Stimulated activated CD8-positive, alpha-beta memory T cell treated with anti-CD3 and anti-CD28 coated beads, Interleukin-4, amount 100 ng/mL, for 48 hours (primary cell): Measurements from ENCODE around the gene LARGE1.
A peak's percentile ranks its signal among the peaks of the same experiment; 100 is the strongest.
"Not testable (repeated sequence)": the region's sequence is repeated elsewhere in the genome, so short reads cannot be mapped to it uniquely, and the experiment has no call there.

Experiments
- DNase-seq: peaks from one replicate; pipeline ENCODE4 v3.0.0-alpha.2; 2020

Gene LARGE1

GRCh38 chr22:33579448-33580093, 340.7 kb downstream of the LARGE1 start:
- DNase-seq = peak; percentile 73

GRCh38 chr22:33578752-33579151, 341.5 kb downstream of the LARGE1 start:
- DNase-seq = no peak

DNA sequence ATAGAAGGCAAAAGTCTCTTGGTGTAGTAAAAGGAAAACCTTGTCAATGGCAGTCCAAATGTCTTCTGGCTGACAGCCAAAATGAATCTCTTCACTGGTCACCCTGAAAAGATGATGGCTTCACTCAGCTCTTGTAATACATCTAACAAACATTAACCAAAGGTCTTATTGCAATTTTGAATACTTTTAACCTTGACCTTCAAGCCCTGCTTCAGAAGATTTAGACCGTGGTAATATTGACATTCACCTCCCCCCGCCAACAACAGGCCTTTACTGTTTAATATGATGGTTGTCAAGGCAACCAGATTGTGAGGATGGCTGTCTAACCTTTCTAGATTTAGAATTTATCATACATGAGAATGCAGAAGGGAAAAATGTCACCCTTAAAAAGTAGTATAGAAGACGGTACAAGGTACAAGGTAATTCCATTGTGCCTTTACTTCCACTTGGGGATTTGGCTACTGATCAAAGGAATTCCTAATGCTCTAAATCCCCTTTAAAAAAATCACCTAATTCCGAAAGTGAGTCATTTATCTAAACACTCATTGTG, 342.3 kb downstream of the LARGE1 start:
- no peak for DNase-seq

DNA sequence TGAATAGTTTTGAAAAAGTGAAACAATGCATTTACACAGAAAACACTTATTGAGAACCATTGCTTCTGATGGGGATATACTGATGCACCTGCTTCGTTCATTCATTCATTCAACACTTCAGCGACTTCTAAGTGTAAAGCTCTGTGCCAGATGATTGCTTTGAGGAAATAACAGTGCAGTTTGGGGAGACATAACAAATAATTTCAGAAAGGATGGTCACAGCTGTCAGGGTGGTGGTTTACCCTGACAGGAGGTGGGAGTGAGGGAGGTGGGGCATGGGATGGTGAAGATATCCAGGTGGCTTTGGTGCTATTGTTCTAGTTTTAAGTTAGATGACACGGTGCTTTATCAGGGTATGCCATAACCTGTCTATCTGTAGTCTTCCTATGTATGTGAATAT, 344.1 kb downstream of the LARGE1 start:
- no peak for DNase-seq

DNA sequence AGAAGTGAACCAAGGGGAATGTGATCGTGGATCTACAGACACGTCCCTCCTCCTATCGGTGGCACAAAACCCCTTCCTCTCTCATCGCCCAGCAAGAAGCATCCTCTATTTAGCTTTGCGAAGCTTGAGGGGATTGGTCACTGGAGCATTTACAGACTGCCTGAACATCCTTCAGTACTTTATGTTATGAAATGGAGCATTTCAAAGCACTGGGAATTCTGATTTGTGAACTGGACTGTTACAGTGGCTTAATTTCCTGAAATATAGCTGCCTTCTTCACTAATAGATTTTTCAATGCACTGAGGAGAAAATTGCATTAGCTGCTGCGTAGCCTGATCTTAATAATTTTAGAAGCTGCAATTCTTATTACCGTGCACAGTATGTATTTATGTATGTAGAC, 344.5 kb downstream of the LARGE1 start:
- no peak for DNase-seq

- no peak for DNase-seq
Observed at GRCh38 chr22:33575041-33575440, 345.2 kb downstream of the LARGE1 start.

DNA sequence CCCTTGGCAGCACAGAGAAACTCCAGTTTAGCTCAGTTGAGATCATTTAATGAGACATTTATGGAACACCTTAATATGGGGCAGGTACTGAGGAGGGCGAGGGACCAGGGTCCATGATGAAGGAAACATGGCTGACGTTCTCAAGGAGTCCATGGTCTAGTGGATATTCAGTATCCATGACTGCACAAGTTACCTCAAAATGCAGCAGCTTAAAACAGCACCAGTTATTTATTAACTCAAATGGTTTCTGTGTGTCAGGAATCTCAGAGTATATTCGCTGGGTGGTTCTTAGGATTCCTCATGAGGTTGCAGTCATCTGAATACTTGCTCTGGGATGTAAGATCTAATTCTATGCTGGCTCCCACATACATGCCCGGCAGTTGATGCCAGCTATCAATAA, 346.8 kb downstream of the LARGE1 start:
- DNase-seq = no peak

DNA sequence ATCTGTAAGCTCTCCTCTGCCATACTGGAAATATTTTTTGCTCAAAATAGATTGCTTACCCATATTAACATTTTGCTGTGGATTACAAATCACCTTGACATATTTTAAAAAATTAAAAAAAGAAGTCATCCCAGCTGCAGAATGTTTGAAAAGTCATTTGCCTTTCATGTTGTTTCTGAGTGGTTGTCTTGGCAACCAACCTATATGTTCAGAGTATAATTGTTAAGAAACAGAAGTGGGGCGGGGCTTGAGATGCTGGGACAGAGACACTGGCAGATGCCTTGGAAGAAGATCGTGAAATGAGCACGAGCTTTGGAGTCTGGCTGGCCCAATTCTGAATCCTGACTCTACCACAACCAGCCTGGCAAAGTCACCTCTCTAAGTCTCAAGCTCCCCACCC, 348.2 kb downstream of the LARGE1 start:
- no peak for DNase-seq

GRCh38 chr22:33570110-33570509, 350.2 kb downstream of the LARGE1 start:
- no peak for DNase-seq

DNA sequence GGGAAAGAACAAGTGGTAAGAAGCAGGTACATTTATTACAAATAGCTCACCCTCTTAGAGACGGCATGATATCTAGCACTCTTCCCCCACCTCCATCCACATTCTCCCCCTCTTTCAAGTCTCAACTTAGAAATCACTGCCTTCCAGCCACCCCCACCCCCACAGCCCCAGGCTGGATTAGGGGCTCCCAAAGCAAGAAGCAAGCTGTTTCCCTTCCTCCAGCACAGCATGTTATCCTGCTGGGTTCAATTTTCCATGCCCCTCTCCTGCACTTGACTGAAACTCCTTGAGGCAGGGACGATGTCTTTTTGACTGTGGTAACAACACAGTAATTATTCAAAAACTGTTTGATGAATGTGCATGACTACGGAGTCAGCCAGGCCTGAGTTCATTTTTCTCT, 350.7 kb downstream of the LARGE1 start:
- DNase-seq = no peak

- no peak for DNase-seq
Observed at GRCh38 chr22:33569018-33569417, 351.3 kb downstream of the LARGE1 start.

DNA sequence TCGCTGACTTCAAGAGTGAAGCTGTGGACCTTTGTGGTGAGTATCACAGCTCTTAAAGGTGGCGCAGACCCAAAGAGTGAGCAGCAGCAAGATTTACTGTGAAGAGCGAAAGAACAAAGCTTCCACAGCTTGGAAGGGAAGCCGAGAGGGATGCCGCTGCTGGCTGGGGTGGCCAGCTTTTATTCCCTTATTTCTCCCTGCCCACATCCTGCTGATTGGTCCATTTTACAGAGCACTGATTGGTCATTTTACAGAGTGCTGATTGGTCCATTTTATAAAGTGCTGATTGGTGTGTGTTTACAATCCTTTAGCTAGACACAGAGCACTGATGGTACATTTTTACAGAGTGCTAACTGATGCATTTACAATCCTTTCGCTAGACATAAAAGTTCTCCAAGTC, 353.8 kb downstream of the LARGE1 start:
- DNase-seq = not testable (repeated sequence)

DNA sequence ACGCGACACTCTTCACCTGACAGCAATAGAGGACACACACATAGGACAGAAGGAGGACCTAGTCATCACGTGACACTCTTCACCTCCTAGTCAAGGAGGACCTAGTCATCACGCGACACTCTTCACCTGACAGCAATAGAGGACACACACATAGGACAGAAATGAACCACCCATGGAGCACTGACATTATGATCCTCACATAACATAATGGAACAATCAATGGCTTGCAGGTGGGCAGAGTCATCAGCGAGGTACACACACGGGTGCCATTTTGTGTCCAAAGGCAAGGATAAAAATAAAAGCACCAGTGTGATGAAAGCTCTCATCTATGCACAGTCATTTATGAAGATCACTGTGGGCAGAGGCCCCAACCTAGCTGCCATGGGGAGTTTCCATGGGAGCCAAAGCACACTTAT, 354.7 kb downstream of the LARGE1 start:
- no peak for DNase-seq

DNA sequence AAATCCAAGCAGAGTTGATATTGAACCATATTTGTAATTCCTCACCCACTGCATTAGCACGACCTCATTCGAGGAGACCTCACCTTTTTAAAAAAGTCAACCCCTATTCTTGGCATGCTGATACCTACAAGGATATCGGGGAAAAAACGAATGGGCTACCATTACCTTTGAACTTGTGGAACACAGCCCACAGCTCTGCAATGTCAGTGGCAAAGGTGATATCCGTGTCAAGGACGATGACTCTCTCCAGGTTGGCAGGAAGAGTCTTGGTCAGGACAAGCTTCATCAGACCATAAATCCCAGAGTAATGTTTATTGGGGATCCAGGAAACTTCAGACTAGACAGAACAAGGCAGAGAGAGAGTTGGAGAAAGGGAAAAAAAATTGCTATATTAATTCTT, 355.6 kb downstream of the LARGE1 start:
- no peak for DNase-seq

- DNase-seq = no peak
Observed at GRCh38 chr22:33563220-33563964, 356.9 kb downstream of the LARGE1 start.

- DNase-seq = no peak
Observed at GRCh38 chr22:33562501-33562900, 357.8 kb downstream of the LARGE1 start.

DNA sequence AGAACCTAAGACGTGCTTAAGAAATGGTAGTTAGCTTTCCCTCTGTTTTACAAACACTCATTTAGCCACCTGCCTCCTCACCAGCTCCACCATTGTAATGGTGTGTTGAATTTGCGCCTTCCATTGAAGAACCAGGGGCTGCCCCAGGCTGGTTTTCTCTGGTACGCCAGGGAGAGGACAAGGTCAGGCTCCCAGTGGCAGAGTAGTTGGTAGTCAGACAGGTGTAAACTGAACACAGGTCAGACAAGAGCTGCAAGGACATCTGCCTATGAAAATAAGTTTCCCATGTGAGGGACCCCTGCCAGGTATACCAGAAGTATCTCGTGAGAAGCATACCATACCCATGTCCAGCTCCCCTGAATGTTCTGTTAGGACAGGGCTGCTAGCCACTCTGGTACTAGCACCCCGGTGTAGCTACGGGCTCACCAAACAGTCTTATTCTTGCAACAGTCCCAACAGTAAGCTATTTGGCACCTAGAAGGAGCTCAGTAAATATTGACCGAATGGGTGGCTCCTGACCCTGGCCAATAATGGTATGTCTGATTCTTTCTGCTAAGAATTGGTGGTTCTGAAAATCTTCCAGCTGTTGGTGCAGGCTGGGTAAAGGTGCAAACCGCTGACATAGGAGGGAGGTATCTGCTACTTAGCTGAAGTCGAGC, 359.0 kb downstream of the LARGE1 start:
- no peak for DNase-seq

DNA sequence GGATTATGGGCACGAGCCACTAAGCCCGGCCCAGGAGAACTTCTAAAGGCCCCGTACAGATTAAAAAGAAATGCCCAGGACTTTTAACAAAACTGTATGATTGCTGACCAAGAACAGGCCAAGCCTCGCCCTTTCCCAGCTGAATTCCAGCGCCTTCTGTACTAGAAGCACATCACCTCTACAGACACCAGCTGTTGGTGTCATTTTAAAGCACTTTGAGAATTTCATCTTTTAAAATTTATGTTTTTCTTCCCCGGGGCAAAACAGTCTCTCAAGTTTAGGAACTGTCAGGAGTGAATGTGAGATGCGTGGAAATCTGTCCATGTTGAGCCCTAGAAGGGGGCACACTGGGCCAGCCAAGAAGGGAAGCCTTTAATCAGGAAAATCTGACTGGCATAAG, 362.4 kb downstream of the LARGE1 start:
- DNase-seq = no peak

DNA sequence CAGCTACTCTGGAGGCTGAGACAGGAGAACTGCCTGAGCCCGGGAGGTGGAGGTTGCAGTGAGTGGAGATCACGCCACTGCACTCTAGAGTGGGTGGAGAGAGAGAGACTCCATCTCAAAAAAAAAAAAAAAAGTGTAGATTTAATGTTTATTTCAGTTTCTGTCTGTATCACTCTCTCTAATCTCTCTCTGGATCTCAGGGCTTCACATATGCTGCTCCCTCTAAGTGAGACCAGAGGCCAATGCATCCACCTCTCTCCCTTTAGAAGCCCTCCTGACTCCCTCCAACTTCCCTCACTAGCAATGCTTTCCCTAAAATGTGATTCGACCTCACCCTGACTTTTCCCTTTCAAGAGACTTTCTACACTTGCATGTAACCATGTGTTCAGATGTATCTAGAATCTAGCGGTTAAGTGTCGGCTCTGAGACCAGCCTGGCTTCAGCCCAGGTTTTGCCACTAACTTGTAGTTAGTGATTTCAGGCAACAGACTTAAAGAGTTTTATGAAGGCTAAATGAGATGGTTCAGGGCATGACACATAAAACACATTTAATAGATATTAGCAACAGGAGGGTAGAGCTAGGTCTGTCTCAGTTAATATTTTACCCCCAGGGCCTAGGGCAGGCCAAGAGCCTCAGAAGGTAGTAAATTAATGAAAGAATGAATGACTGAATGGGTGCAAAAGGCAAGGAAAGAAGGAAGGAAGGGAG, 364.3 kb downstream of the LARGE1 start:
- no peak for DNase-seq

- DNase-seq = no peak
Observed at GRCh38 chr22:33553493-33553892, 366.8 kb downstream of the LARGE1 start.

DNA sequence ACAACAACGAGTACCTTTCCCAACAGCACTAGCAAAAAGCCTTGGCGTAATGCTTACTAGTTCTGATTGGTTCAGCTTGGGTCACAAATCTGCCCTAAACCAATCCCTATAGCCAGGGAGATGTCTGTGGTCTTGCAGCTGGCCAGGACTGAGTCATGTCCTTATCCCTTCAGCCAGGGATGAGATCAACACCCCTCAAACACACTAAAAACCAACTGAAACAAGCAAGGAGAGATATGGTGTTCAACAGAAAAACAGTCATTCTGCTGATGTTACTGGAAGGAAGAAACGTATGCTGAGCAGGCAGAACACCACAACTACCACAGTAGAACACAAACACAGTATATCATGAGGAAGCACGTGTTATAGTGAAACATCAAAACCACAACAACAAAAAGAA, 375.6 kb downstream of the LARGE1 start:
- no peak for DNase-seq

- no peak for DNase-seq
Observed at GRCh38 chr22:33542722-33543121, 377.6 kb downstream of the LARGE1 start.

DNA sequence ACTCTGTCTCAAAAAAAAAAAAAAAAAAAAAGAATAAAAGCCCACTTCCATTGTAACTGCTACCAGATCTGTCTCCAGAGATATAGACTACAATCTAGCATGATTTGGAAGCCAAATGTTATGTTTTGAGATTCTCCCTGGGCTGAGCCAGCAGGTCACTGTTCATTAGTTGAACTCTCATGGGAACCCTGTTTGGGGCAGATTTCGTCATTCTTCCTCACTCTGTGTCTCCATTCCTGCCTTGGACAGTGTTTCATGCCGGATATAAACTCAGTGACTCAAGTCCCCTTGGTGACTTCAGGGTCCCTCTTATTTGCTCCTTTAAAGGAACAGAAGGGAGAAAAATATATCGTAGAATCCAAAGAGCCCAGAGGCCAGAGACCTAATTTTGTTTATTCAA, 378.1 kb downstream of the LARGE1 start:
- no peak for DNase-seq
